ENCODE results near the gene SLC5A6. TPM values are rescaled to one million over a fixed set of nuclear protein-coding genes. Genes with fewer than 3 reads are reported as not detected.
"Not testable (repeated sequence)": the region's sequence is repeated elsewhere in the genome, so short reads cannot be mapped to it uniquely, and the experiment has no call there.

The SLC5A6 gene
- total and polyA plus RNA-seq, 2 of the 4 experiments (the other 2 are of a cell fraction) = 28.8 to 34.2 TPM

- no CpG with 5 or more reads among the region's 3 CpGs for WGBS, 2 experiments (ENCODE audit: extremely low coverage in 2 of 2, insufficient read length in 1 of 2)
- H3K4me1 ChIP-seq (ENCODE audit: control insufficient read depth, insufficient read depth, low read length); H4K8ac ChIP-seq (ENCODE audit: low read depth in 2 of 2, low read length in 2 of 2); H3K56ac ChIP-seq (ENCODE audit: extremely low read depth, insufficient read depth, low read length); POLR2A ChIA-PET (ENCODE audit: unreplicated experiment); H2BK20ac ChIP-seq (ENCODE audit: low read depth, low read length); H3K9ac ChIP-seq (ENCODE audit: low read depth, low read length); H3K27me3 ChIP-seq (ENCODE audit: control insufficient read depth, insufficient read depth, low read length); CTCF ChIA-PET; DNase-seq; H2BK120ac ChIP-seq (ENCODE audit: low read depth, low read length); H4K20me1 ChIP-seq (ENCODE audit: insufficient read depth, low read length); H3K4me2 ChIP-seq (ENCODE audit: low read depth, low read length); H3K4me3 ChIP-seq (ENCODE audit: insufficient read depth, low read depth, low read length); H3K14ac ChIP-seq (replicated peaks; ENCODE audit: low read depth, low read length); H2BK5ac ChIP-seq (ENCODE audit: low read depth, low read length, poor library complexity, severe bottlenecking); H2AFZ ChIP-seq (replicated peaks; ENCODE audit: low read length, poor library complexity); H3K9me3 ChIP-seq (ENCODE audit: control insufficient read depth, insufficient read depth, low read length); H3K4ac ChIP-seq (ENCODE audit: low read depth, low read length); H4K91ac ChIP-seq (ENCODE audit: insufficient read depth, low read depth, low read length); BruUV-seq (replicated peaks); H3K18ac ChIP-seq (ENCODE audit: low read depth, low read length); H2BK15ac ChIP-seq (ENCODE audit: low read depth, low read length); H4K5ac ChIP-seq (ENCODE audit: low read depth, low read length); H3K79me1 ChIP-seq (ENCODE audit: low read depth in 1 of 2, low read length in 2 of 2); H3K36me3 ChIP-seq (ENCODE audit: control insufficient read depth, insufficient read depth, low read length); H3K23ac ChIP-seq (ENCODE audit: low read depth, low read length); intact Hi-C loops (cut with micrococcal nuclease); ATAC-seq (ENCODE audit: low read depth); H3K27ac ChIP-seq (ENCODE audit: insufficient read depth, low read length); H2AK9ac ChIP-seq (replicated peaks; ENCODE audit: low read depth, low read length, poor library complexity); H3K9me1 ChIP-seq (ENCODE audit: insufficient read depth, low read length); dilution Hi-C loops (cut with HindIII; ENCODE audit: low sequenced_read_pairs, unreplicated experiment); H2AK5ac ChIP-seq (ENCODE audit: low read depth, low read length): not testable (repeated sequence)
- in situ Hi-C loops (cut with MboI; ENCODE audit: low sequenced_read_pairs) = loop anchor here (5.0 kb wide), 1 partner anchor 93 kb away; no protein-coding TSS in a partner anchor
Observed at GRCh38 chr2:27195799-27196198, 16.3 kb downstream of the SLC5A6 start.

Data from IMR-90 (cell line).